H1 (cell line): ENCODE results near the gene ADAM23. TPM values are rescaled to one million over a fixed set of nuclear protein-coding genes. Genes with fewer than 3 reads are reported as not detected.

Source experiments
- CTCF ChIA-PET: fragments of 300-600 bp; sonication (Branson Sonifier 250); formaldehyde crosslinking; loops from one replicate; lab custom pipeline; 2021; ENCODE audit not compliant: partially characterized antibody; lab: Charles Lee
- POLR2A ChIA-PET: fragments of 300-600 bp; sonication (Branson Sonifier 250); formaldehyde crosslinking; loops from one replicate; lab custom pipeline; 2021; ENCODE audit warnings: inconsistent platforms; ENCODE audit not compliant: partially characterized antibody; lab: Charles Lee
- DNase-seq, 2 experiments: peaks; one replicate each; pipeline versions ENCODE4 v3.0.0 to v3.0.0-alpha.2; 2010 to 2022; ENCODE audit warnings: low spot score in 2 of 2, low read depth in 1 of 2, mixed read lengths in 1 of 2
- FAIRE-seq: peaks from 2 replicates; lab custom pipeline; 2011; peaks lifted over from hg19 to GRCh38; lab: Jason Lieb, UNC
- H2AFZ ChIP-seq: 2 replicates; pipeline ENCODE4 v1.8.1; 2012; ENCODE audit warnings: low read length, inconsistent platforms
- H2AK5ac ChIP-seq: 2 replicates; pipeline ENCODE4 v1.6.1; 2013; ENCODE audit warnings: low read depth, low read length
- H2BK120ac ChIP-seq: replicated peaks from 2 replicates; pipeline ENCODE3; 2013; ENCODE audit warnings: low read depth, low read length, inconsistent platforms
- H2BK12ac ChIP-seq: 2 replicates; pipeline ENCODE4 v1.6.1; 2013; ENCODE audit warnings: low read depth, low read length
- H2BK15ac ChIP-seq: 2 replicates; pipeline ENCODE4 v1.6.1; 2013; ENCODE audit warnings: low read length
- H2BK20ac ChIP-seq: 2 replicates; pipeline ENCODE4 v1.6.1; 2013; ENCODE audit warnings: low read length
- H2BK5ac ChIP-seq: 2 replicates; pipeline ENCODE4 v1.6.1; 2013; ENCODE audit warnings: low read depth, low read length
- H3K14ac ChIP-seq: 2 replicates; pipeline ENCODE4 v1.6.1; 2013; ENCODE audit warnings: inconsistent platforms; ENCODE audit not compliant: insufficient read length
- H3K18ac ChIP-seq: 2 replicates; pipeline ENCODE4 v1.6.1; 2013; ENCODE audit warnings: low read length; ENCODE audit errors: extremely low read depth
- H3K23ac ChIP-seq: 2 replicates; pipeline ENCODE4 v1.6.1; 2013; ENCODE audit warnings: inconsistent platforms; ENCODE audit not compliant: insufficient read length
- H3K23me2 ChIP-seq: 2 replicates; pipeline ENCODE4 v1.6.1; 2013; ENCODE audit warnings: low read depth, low read length
- H3K27ac ChIP-seq: 2 replicates; pipeline ENCODE4 v1.6.1; 2011; ENCODE audit warnings: low read depth, low read length, inconsistent platforms
- H3K27me3 ChIP-seq, 4 experiments: replicated peaks in 1 of 4; 1 replicate in 1 of 4; 2 replicates in 3 of 4; pipeline versions ENCODE4 v1.6.1 to v1.8.1; 2011 to 2013; ENCODE audit warnings: low read length in 3 of 4, mild to moderate bottlenecking in 3 of 4, inconsistent platforms in 2 of 4, mixed read lengths in 2 of 4, moderate library complexity in 1 of 4; ENCODE audit not compliant: control insufficient read depth in 3 of 4, insufficient read depth in 3 of 4; ENCODE audit errors: extremely low read depth in 1 of 4
- H3K36me3 ChIP-seq, 4 experiments: 2 replicates each; pipeline versions ENCODE4 v1.6.1 to v1.8.1; 2011 to 2013; ENCODE audit warnings: mild to moderate bottlenecking in 4 of 4, low read length in 3 of 4, moderate library complexity in 2 of 4, control low read depth in 1 of 4, inconsistent platforms in 1 of 4; ENCODE audit not compliant: insufficient read depth in 4 of 4, control insufficient read depth in 2 of 4
- H3K4ac ChIP-seq: replicated peaks from 2 replicates; pipeline ENCODE3; 2013; ENCODE audit warnings: low read length, low read depth, mixed read lengths, inconsistent platforms; ENCODE audit not compliant: insufficient read length
- H3K4me1 ChIP-seq, 4 experiments: replicated peaks in 1 of 4; 1 replicate in 1 of 4; 2 replicates in 3 of 4; pipeline versions ENCODE4 v1.6.1 to v1.8.1; 2011 to 2013; ENCODE audit warnings: low read length in 3 of 4, inconsistent platforms in 2 of 4, mixed read lengths in 1 of 4; ENCODE audit not compliant: insufficient read depth in 4 of 4, control insufficient read depth in 3 of 4
- H3K4me2 ChIP-seq, 2 experiments: 2 replicates each; pipeline versions ENCODE4 v1.6.1 to v1.8.1; 2011 to 2013; ENCODE audit warnings: low read depth in 2 of 2, low read length in 2 of 2, control low read depth in 1 of 2, inconsistent platforms in 1 of 2, mild to moderate bottlenecking in 1 of 2; ENCODE audit not compliant: insufficient read depth in 1 of 2
- H3K4me3 ChIP-seq, 4 experiments: fragments of 200-600, 300-600 bp in 1 of 4; sonication (generic), shearing (Covaris generic), sonication (Bioruptor Twin) in 1 of 4; 2 replicates each; pipeline versions ENCODE4 v1.5.1 to v1.8.1; 2011 to 2016; ENCODE audit warnings: low read length in 4 of 4, low read depth in 3 of 4, control low read depth in 2 of 4, inconsistent platforms in 2 of 4, mild to moderate bottlenecking in 2 of 4, mixed read lengths in 1 of 4, moderate library complexity in 1 of 4; ENCODE audit not compliant: insufficient read depth in 2 of 4; ENCODE audit errors: extremely low read depth in 1 of 4
- H3K56ac ChIP-seq: replicated peaks from 2 replicates; pipeline ENCODE3; 2013; ENCODE audit warnings: low read depth, mild to moderate bottlenecking, mixed read lengths, low read length, inconsistent platforms; ENCODE audit not compliant: insufficient read length
- H3K79me1 ChIP-seq: 2 replicates; pipeline ENCODE4 v1.6.1; 2013; ENCODE audit warnings: low read depth, low read length, control low read depth
- H3K79me2 ChIP-seq, 2 experiments: 2 replicates each; pipeline versions ENCODE4 v1.6.1 to v1.8.1; 2012 to 2013; ENCODE audit warnings: low read length in 2 of 2, mild to moderate bottlenecking in 2 of 2, inconsistent platforms in 1 of 2; ENCODE audit not compliant: insufficient read depth in 2 of 2, control insufficient read depth in 1 of 2
- H3K9ac ChIP-seq, 4 experiments: replicated peaks in 1 of 4; 1 replicate in 1 of 4; 2 replicates in 3 of 4; pipeline versions ENCODE4 v1.6.1 to v1.8.1; 2011 to 2013; ENCODE audit warnings: low read depth in 3 of 4, low read length in 3 of 4, control low read depth in 2 of 4, mild to moderate bottlenecking in 2 of 4, moderate library complexity in 2 of 4, inconsistent platforms in 1 of 4; ENCODE audit errors: extremely low read depth in 1 of 4
- H3K9me3 ChIP-seq, 2 experiments: 2 replicates each; pipeline versions ENCODE4 v1.6.1 to v1.8.1; 2012 to 2013; ENCODE audit warnings: mild to moderate bottlenecking in 2 of 2, moderate library complexity in 2 of 2, control low read depth in 1 of 2, inconsistent platforms in 1 of 2, low read depth in 1 of 2, low read length in 1 of 2, mixed read lengths in 1 of 2; ENCODE audit not compliant: insufficient read depth in 2 of 2
- H4K20me1 ChIP-seq, 2 experiments: replicated peaks in 1 of 2; 2 replicates each; pipeline versions ENCODE3 to v1.8.1; 2011 to 2013; ENCODE audit warnings: inconsistent platforms in 2 of 2, low read length in 2 of 2, mild to moderate bottlenecking in 1 of 2; ENCODE audit not compliant: insufficient read depth in 2 of 2, control insufficient read depth in 1 of 2
- H4K5ac ChIP-seq: 2 replicates; pipeline ENCODE4 v1.6.1; 2013; ENCODE audit warnings: low read length, low read depth, mixed read lengths, inconsistent platforms; ENCODE audit not compliant: insufficient read length
- H4K8ac ChIP-seq: 2 replicates; pipeline ENCODE4 v1.8.0; 2013; ENCODE audit warnings: mild to moderate bottlenecking, moderate library complexity, low read length, inconsistent platforms; ENCODE audit not compliant: insufficient read depth; ENCODE audit errors: extremely low read depth
- H4K91ac ChIP-seq: replicated peaks from 2 replicates; pipeline ENCODE3; 2013; ENCODE audit warnings: low read length, mixed read lengths, inconsistent platforms; ENCODE audit not compliant: insufficient read length
- BCL11A ChIP-seq, 2 experiments: IDR thresholded peaks; one replicate each; pipeline ENCODE4 v1.6.1; 2011; ENCODE audit warnings: low read depth in 2 of 2, low read length in 2 of 2, mild to moderate bottlenecking in 2 of 2
- BRCA1 ChIP-seq: IDR thresholded peaks from 2 replicates; pipeline ENCODE4 v1.6.1; 2012; ENCODE audit warnings: low read depth, low read length, improper control_type of control experiment
- CHD2 ChIP-seq: IDR thresholded peaks from 2 replicates; pipeline ENCODE4 v1.6.1; 2012; ENCODE audit warnings: low read length, improper control_type of control experiment
- CTBP2 ChIP-seq: IDR thresholded peaks from 2 replicates; pipeline ENCODE4 v1.7.0; 2011; ENCODE audit warnings: borderline replicate concordance, mild to moderate bottlenecking, moderate library complexity, mixed read lengths, low read length; ENCODE audit not compliant: insufficient read depth, insufficient read length
- JUN ChIP-seq: IDR thresholded peaks from 2 replicates; pipeline ENCODE4 v1.6.1; 2011; ENCODE audit warnings: low read depth, mild to moderate bottlenecking, improper control_type of control experiment, low read length
- KDM1A ChIP-seq: fragments of 200-600, 300-600 bp; sonication (generic); IDR thresholded peaks from 2 replicates; pipeline ENCODE4 v1.7.1; 2016; ENCODE audit warnings: mild to moderate bottlenecking, low read length, borderline replicate concordance
- KDM4A ChIP-seq: IDR thresholded peaks from one replicate; pipeline ENCODE4 v1.7.1; 2012; ENCODE audit warnings: low read depth, mild to moderate bottlenecking, moderate library complexity, low read length, inconsistent platforms; ENCODE audit not compliant: severe bottlenecking
- NANOG ChIP-seq: IDR thresholded peaks from 2 replicates; pipeline ENCODE4 v1.6.1; 2011; ENCODE audit warnings: low read length, low read depth, mild to moderate bottlenecking, inconsistent platforms; ENCODE audit not compliant: insufficient read depth, poor library complexity, severe bottlenecking
- POLR2AphosphoS5 ChIP-seq: IDR thresholded peaks from 2 replicates; pipeline ENCODE4 v1.6.1; 2011; ENCODE audit warnings: low read depth, low read length
- POU5F1 ChIP-seq: IDR thresholded peaks from 2 replicates; pipeline ENCODE4 v1.6.1; 2011; ENCODE audit warnings: low read depth, mild to moderate bottlenecking, low read length, moderate library complexity
- SIN3A ChIP-seq, 2 experiments: IDR thresholded peaks in 1 of 2; conservative IDR thresholded peaks in 1 of 2; 2 replicates each; pipeline ENCODE4 v1.6.1; 2011 to 2012; ENCODE audit warnings: low read length in 2 of 2, improper control_type of control experiment in 1 of 2, low read depth in 1 of 2, mild to moderate bottlenecking in 1 of 2
- SUZ12 ChIP-seq: fragments of 200-600 bp; sonication (generic); IDR thresholded peaks from 2 replicates; pipeline ENCODE4 v1.6.1; 2012; ENCODE audit warnings: mild to moderate bottlenecking, inconsistent platforms, low read length, moderate library complexity, mixed read lengths
- TBP ChIP-seq: IDR thresholded peaks from 2 replicates; pipeline ENCODE4 v1.6.1; 2011; ENCODE audit warnings: low read depth, low read length, improper control_type of control experiment
- TCF12 ChIP-seq: IDR thresholded peaks from 2 replicates; pipeline ENCODE4 v1.6.1; 2011; ENCODE audit warnings: low read depth, mild to moderate bottlenecking, low read length
- TEAD4 ChIP-seq: IDR thresholded peaks from 2 replicates; pipeline ENCODE4 v1.6.1; 2012; ENCODE audit warnings: low read depth, low read length, inconsistent platforms, mixed read lengths
- WGBS, 2 experiments: shearing (Covaris generic) in 1 of 2; methylation state at CpG; one replicate each; pipeline versions ENCODE4 v1.1.6 to v1.1.7; 2013 to 2015; ENCODE audit warnings: low lambda C conversion rate in 2 of 2, mixed read lengths in 2 of 2, inconsistent platforms in 1 of 2, low coverage in 1 of 2, missing lambda C conversion rate in 1 of 2; ENCODE audit not compliant: insufficient replicate concordance in 2 of 2, insufficient coverage in 1 of 2, insufficient read length in 1 of 2; ENCODE audit errors: extremely low coverage in 1 of 2, missing lambda C conversion rate in 1 of 2; 5-methylcytosine and 5-hydroxymethylcytosine counted together
- polyA plus RNA-seq, 7 experiments: library from polyadenylated mRNA; depleted of rRNA in 3 of 7; stranded (reverse) in 5 of 7; unstranded in 2 of 7; fragments of >200 nt in 5 of 7; fragments of 200-250 nt in 2 of 7; gene quantifications; 1 replicate in 5 of 7; 2 replicates in 1 of 7; 4 replicates in 1 of 7; pipeline versions ENCODE4 v1.2.1 to v1.2.3, GENCODE V29; 2011 to 2013; ENCODE audit warnings: missing spikeins in 2 of 7, mixed read lengths in 2 of 7
- total RNA-seq: library from RNA; stranded (reverse); fragmentation: NEBNext Ultra II Directional; extraction: Animal tissue kit (Norgen Biotek cat#: 25700); gene quantifications from 2 replicates; pipeline ENCODE4 v1.2.1, GENCODE V29; 2021

ADAM23 gene
- total and polyA plus RNA-seq, 2 of the 8 experiments (the other 6 are each of a cell fraction or from before 2014, with no cell fraction given) = 9.9 to 20.8 TPM

GRCh38 chr2:206418968-206419367 is 24.4 kb upstream of the ADAM23 start:
- Histone ChIP-seq H4K20me1 (no peaks in the 10 kb centered on the region), H3K36me3 (no peaks in the 10 kb centered on the region; a peak in 1 of 8 replicates), H3K9ac (no peak overlapping the region), H3K4me1 (no peaks in the 10 kb centered on the region), H3K56ac (no peak overlapping the region), H3K79me2 (no peaks in the 10 kb centered on the region), H4K5ac (no peak overlapping the region), H3K9me3 (peaks cover 3 to 16% of the 10 kb centered on the region in 2 experiments), H2BK15ac (no peak overlapping the region), H3K4me2 (no peak overlapping the region), H3K27me3 (no peaks in the 10 kb centered on the region), H2BK12ac (no peak overlapping the region), H2AFZ (no peak overlapping the region), H3K14ac (no peak overlapping the region), H3K79me1 (no peaks in the 10 kb centered on the region), H3K23ac (no peak overlapping the region), H3K23me2 (no peaks in the 10 kb centered on the region), H4K8ac (no peak overlapping the region), H2AK5ac (no peak overlapping the region), H3K4ac (no peak overlapping the region), H3K18ac (no peak overlapping the region), H2BK120ac (no peak overlapping the region), H2BK20ac (no peak overlapping the region), H2BK5ac (peak overlapping the region; percentile 2; the same call in 1 of the 2 replicates), H4K91ac (no peak overlapping the region), H3K27ac (no peak overlapping the region), H3K4me3 (no peak overlapping the region)
- ChIA-PET POLR2A (interaction anchor here (0.6 kb wide), 1 partner anchor 261 kb away, joined by 3 read pairs; no protein-coding TSS in a partner anchor), CTCF (no interaction called here)
- no peak for DNase-seq
- FAIRE-seq = no peak
- TF ChIP-seq POU5F1 (no peak), KDM4A (no peak), KDM1A (no peak), TBP (no peak), SUZ12 (no peak), TEAD4 (no peak), JUN (no peak), CTBP2 (no peak), NANOG (no peak), TCF12 (no peak), BCL11A (IDR thresholded peaks at IDR 0.05; ENCODE audit: low read depth in 2 of 2, low read length in 2 of 2) (no peak), POLR2AphosphoS5 (no peak), CHD2 (no peak), SIN3A (conservative IDR thresholded peaks at IDR 0.05 in 1 of 2, IDR thresholded peaks at IDR 0.05 in 1 of 2; ENCODE audit: low read depth in 1 of 2, low read length in 2 of 2) (no peak), BRCA1 (no peak)
- WGBS, 2 experiments = 85% methylated on average over 2 of the region's 2 CpGs; no CpG with 5 or more reads in 1 of the 2 experiments
